A549 treated with AZD9567 at 1 μM for 4 hours (cell line): ENCODE measurements around the gene CRYL1. TPM values are rescaled to one million over a fixed set of nuclear protein-coding genes. Genes with fewer than 3 reads are reported as not detected.

Source experiments
- total RNA-seq: library from RNA; stranded (reverse); fragments of 200-300 nt; extraction: Qiagen RNA extraction; gene quantifications from 5 replicates; pipeline ENCODE4 v1.2.3, GENCODE V29; 2022; ENCODE audit not compliant: insufficient read depth

Gene CRYL1
- total RNA-seq = 5.6 to 7.1 TPM (median 6.6 TPM) in 5 replicates

GRCh38 chr13:20525601-20526544 lies at the start of gene CRYL1:
TSS of gene CRYL1 (minus strand) at chr13:20525857. CDS start at chr13:20525794, 63 bp downstream.

GRCh38 chr13:20566898-20567874 lies 41.5 kb upstream of the CRYL1 start, which contains the start of gene IFT88:
TSS of gene IFT88 (plus strand) at chr13:20567157. CDS start at chr13:20574386, 7,229 bp downstream.

Other genes starting within 250 kb of the CRYL1 start
- gene IFT88, start 41.3 kb upstream of the CRYL1 start, total RNA-seq = 8.0 to 9.9 TPM (median 9.4 TPM) in 5 replicates
- 0.89 to 1.5 TPM (median 1.1 TPM) in 4 of 5 replicates, not detected in the other for gene IL17D, start 177.8 kb upstream of the CRYL1 start, total RNA-seq
- 4.0 to 8.0 TPM (median 4.8 TPM) in 5 replicates for gene EEF1AKMT1, start 248.1 kb upstream of the CRYL1 start, total RNA-seq